ENCODE measurements around the gene IGF2R.

- no peak for TF ChIP-seq CTCF (IDR thresholded peaks at IDR 0.05; ENCODE audit: low read length)
- TF ChIP-seq EZH2phosphoT487 (IDR thresholded peaks at IDR 0.05; ENCODE audit: low read length), result no peak
These were observed 75.8 kb downstream of the IGF2R start for GRCh38 chr6:160044687-160045086.

Data from MM.1S (cell line).